ENCODE results near the gene BRME1. TPM values are rescaled to one million over a fixed set of nuclear protein-coding genes. Genes with fewer than 3 reads are reported as not detected.
A peak's percentile ranks its signal among the peaks of the same experiment; 100 is the strongest.

BRME1 gene
- total and polyA plus RNA-seq, 2 of the 13 experiments (the other 11 are each of a cell fraction or from before 2014, with no cell fraction given), result 0.74 to 1.5 TPM

- TF ChIP-seq NFAT5 (CRISPR knock-in tag; IDR thresholded peaks at IDR 0.05) (no peak), SRSF9 (IDR thresholded peaks at IDR 0.05; ENCODE audit: borderline replicate concordance, insufficient read depth, low read depth, low read length, poor library complexity, severe bottlenecking) (no peak), CHD2 (IDR thresholded peaks at IDR 0.05; ENCODE audit: low read depth, low read length) (no peak), POLR2G (IDR thresholded peaks at IDR 0.05; ENCODE audit: low read depth, low read length) (peak; percentile 59), YEATS2 (CRISPR knock-in tag; IDR thresholded peaks at IDR 0.05; ENCODE audit: borderline replicate concordance) (peak; percentile 37; the same call in 1 of the 2 replicates), TEAD3 (CRISPR knock-in tag; optimal IDR thresholded peaks at IDR 0.05; ENCODE audit: borderline replicate concordance) (peak; percentile 64), BRF2 (CRISPR knock-in tag; IDR thresholded peaks at IDR 0.05) (no peak), ZNF580 (CRISPR knock-in tag; IDR thresholded peaks at IDR 0.05; ENCODE audit: borderline replicate concordance, low read depth) (peak; percentile 52; the same call in 1 of the 2 replicates), CHCHD3 (CRISPR knock-in tag; IDR thresholded peaks at IDR 0.05) (no peak), THAP11 (CRISPR knock-in tag; IDR thresholded peaks at IDR 0.05) (peak; percentile 60; the same call in 1 of the 2 replicates), ZNF205 (CRISPR knock-in tag; IDR thresholded peaks at IDR 0.05) (no peak), MTA3 (CRISPR knock-in tag; IDR thresholded peaks at IDR 0.05) (no peak), FOXK2 (IDR thresholded peaks at IDR 0.05) (no peak), MYPOP (CRISPR knock-in tag; IDR thresholded peaks at IDR 0.05) (no peak), SATB2 (CRISPR knock-in tag; IDR thresholded peaks at IDR 0.05) (0 out of 2 replicates have a peak, but pooled peaks have one; percentile 35), ATF1 (CRISPR knock-in tag; IDR thresholded peaks at IDR 0.05) (peak; percentile 89), SOX6 (IDR thresholded peaks at IDR 0.05) (no peak), SOX6 (CRISPR knock-in tag; IDR thresholded peaks at IDR 0.05) (peak; percentile 41; the same call in 1 of the 2 replicates), SRF (IDR thresholded peaks at IDR 0.05; ENCODE audit: low read depth, low read length) (no peak), TBL1XR1 (IDR thresholded peaks at IDR 0.05; ENCODE audit: borderline replicate concordance, low read length, partially characterized antibody) (peak; percentile 22)
- TF ChIP-seq, protein P1, sequence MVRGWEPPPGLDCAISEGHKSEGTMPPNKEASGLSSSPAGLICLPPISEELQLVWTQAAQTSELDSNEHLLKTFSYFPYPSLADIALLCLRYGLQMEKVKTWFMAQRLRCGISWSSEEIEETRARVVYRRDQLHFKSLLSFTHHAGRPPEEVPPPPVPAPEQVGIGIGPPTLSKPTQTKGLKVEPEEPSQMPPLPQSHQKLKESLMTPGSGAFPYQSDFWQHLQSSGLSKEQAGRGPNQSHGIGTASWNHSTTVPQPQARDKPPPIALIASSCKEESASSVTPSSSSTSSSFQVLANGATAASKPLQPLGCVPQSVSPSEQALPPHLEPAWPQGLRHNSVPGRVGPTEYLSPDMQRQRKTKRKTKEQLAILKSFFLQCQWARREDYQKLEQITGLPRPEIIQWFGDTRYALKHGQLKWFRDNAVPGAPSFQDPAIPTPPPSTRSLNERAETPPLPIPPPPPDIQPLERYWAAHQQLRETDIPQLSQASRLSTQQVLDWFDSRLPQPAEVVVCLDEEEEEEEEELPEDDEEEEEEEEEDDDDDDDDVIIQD (CRISPR knock-in tag; IDR thresholded peaks at IDR 0.05; ENCODE audit: low read depth), result peak; percentile 23; the same call in 1 of the 2 replicates
Measured at GRCh38 chr19:13846557-13847406, 59.1 kb downstream of the BRME1 start (continued).
